Memory B cell (primary cell): ENCODE data around the gene PAFAH2.
"Not testable (repeated sequence)": the region's sequence is repeated elsewhere in the genome, so short reads cannot be mapped to it uniquely, and the experiment has no call there.

Experiments used
- ATAC-seq: fragments of 150-1000 bp; cut with Tn5 transposase; 2 replicates; pipeline ENCODE4 v1.10.0; 2021; ENCODE audit warnings: low read depth, mild to moderate bottlenecking, moderate library complexity
- DNase-seq, 2 donors: peaks; one replicate each; pipeline ENCODE4 v3.0.0; 2022; ENCODE audit warnings: low spot score in 2 of 2
- H3K27ac Mint-ChIP-seq: one replicate; pipeline ENCODE4 v1.8.0; 2022; ENCODE audit warnings: mild to moderate bottlenecking, moderate library complexity, mixed read lengths
- H3K27me3 Mint-ChIP-seq: one replicate; pipeline ENCODE4 v1.8.0; 2022; ENCODE audit warnings: mixed read lengths
- H3K36me3 Mint-ChIP-seq: one replicate; pipeline ENCODE4 v1.8.0; 2022; ENCODE audit warnings: mild to moderate bottlenecking, mixed read lengths
- H3K4me1 Mint-ChIP-seq: one replicate; pipeline ENCODE4 v1.8.0; 2022; ENCODE audit warnings: mixed read lengths
- H3K4me3 Mint-ChIP-seq: one replicate; pipeline ENCODE4 v1.8.0; 2022; ENCODE audit warnings: mild to moderate bottlenecking, moderate library complexity, mixed read lengths
- H3K9me3 Mint-ChIP-seq: one replicate; pipeline ENCODE4 v1.8.0; 2022; ENCODE audit warnings: mixed read lengths

The PAFAH2 gene

DNA sequence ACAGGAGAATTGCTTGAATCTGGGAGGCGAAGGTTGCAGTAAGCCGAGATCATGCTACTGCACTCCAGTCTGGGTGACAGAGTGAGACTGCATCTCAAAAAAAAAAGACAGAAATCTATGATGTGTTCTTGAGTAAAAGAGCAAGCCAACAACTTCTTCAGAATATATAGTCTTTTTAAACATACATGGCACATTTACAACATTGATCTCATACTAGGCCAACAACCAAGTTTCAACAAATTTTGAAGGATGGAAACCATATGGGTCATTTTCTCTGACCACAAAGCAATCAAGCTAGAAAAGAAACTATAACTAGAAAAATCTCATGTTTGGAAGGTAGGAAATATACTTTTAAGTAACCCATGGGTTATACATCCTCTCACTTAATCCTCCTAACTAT is 38.3 kb downstream of the PAFAH2 start:
- no peak overlapping the region for H3K4me3 Mint-ChIP-seq
- ATAC-seq: no peak
- no peaks in the 10 kb centered on the region for H3K27me3 Mint-ChIP-seq
- H3K4me1 Mint-ChIP-seq: peaks cover 3% of the 10 kb centered on the region
- no peak overlapping the region for H3K27ac Mint-ChIP-seq
- H3K9me3 Mint-ChIP-seq: peaks cover 1% of the 10 kb centered on the region
- peaks cover 50% of the 10 kb centered on the region for H3K36me3 Mint-ChIP-seq
- DNase-seq: no peak

DNA sequence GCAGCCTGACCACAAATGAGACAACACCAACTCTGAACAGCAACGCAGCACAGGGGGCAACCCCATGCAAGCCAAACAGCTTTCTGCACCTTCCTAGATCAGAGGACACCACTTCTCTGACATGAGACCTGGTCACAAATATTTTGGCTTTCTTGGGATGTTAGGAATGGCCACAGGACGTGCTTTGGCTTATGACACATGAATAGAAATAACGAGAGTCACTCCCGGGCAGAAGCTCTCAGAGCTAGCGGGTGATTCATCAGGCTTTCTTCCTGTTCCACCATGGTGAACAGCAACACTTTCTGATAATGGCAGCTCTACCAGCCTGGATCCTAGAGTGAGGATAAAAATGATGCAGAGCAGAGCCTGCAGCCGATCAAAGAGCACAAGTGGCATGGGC is 39.4 kb downstream of the PAFAH2 start:
- DNase-seq (no peak), ATAC-seq (no peak)
- Mint-ChIP-seq H3K4me1 (peaks cover 3% of the 10 kb centered on the region), H3K27me3 (no peaks in the 10 kb centered on the region), H3K27ac (no peak overlapping the region), H3K9me3 (peaks cover 1% of the 10 kb centered on the region), H3K4me3 (no peak overlapping the region), H3K36me3 (peaks cover 43% of the 10 kb centered on the region)

DNA sequence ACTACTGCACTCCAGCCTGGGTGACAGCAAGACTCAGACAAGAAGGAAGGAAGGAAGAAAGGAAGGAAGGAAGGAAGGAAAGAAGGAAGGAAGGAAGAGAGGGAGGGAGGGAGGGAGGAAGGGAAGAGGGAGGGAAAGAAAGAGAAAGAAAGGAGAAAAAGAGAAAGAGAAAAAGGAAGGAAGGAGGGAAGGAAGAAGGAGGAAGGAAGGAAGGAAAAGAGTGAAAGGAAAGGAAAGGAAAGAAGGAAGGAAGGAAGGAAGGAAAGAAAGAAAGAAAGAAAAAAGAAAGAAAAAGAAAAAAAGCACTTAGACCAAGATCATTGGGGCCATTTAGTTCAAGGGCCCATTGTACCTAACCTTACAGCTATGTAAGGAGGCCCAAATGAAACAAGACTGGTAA is 42.3 kb downstream of the PAFAH2 start:
- Mint-ChIP-seq H3K4me1 (peaks cover 3% of the 10 kb centered on the region), H3K9me3 (peaks cover 1% of the 10 kb centered on the region), H3K4me3 (no peak overlapping the region), H3K27ac (no peak overlapping the region), H3K27me3 (no peaks in the 10 kb centered on the region), H3K36me3 (peaks cover 28% of the 10 kb centered on the region)
- DNase-seq: no peak
- ATAC-seq: no peak

- Mint-ChIP-seq H3K4me3 (no peak overlapping the region), H3K4me1 (peaks cover 3% of the 10 kb centered on the region), H3K27ac (no peak overlapping the region)
These were observed 43.5 kb downstream of the PAFAH2 start for GRCh38 chr1:25954282-25954938.

DNA sequence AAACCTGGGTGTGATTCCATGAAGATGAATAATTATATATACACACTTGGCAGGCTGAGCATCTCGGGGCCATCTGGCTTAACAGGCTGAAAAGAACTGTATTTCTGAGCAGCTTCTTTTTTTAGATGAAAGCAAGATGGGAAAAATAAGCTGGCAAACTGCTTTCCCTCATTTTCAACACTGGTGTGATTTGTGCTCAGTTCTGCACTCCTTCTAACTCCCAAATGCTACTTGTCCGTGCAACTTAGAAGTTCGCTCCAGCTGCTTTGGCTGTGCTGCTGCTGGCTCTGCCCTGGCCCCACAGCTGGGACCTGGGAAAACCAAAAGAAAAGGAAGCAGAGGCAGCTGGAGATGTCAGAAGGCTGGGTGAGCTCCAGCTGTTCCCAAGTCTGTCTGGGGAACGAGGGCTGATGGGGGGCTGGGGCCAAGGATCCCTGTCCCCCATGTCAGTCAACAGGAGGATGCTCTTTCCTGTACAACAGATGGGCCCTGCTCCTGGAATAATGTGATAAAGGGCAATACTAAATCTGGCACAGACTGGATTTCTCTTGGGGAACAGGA is 44.9 kb downstream of the PAFAH2 start:
- ATAC-seq (no peak), DNase-seq (no peak)
- Mint-ChIP-seq H3K27ac (no peak overlapping the region), H3K4me1 (peaks cover 3% of the 10 kb centered on the region), H3K36me3 (peaks cover 5% of the 10 kb centered on the region), H3K4me3 (no peak overlapping the region), H3K9me3 (no peaks in the 10 kb centered on the region), H3K27me3 (no peaks in the 10 kb centered on the region)

More at GRCh38 chr1:25954282-25954938, 43.5 kb downstream of the PAFAH2 start:
- DNase-seq (no peak), ATAC-seq (no peak)
- Mint-ChIP-seq H3K9me3 (peaks cover 1% of the 10 kb centered on the region), H3K27me3 (no peaks in the 10 kb centered on the region), H3K36me3 (peaks cover 18% of the 10 kb centered on the region)

DNA sequence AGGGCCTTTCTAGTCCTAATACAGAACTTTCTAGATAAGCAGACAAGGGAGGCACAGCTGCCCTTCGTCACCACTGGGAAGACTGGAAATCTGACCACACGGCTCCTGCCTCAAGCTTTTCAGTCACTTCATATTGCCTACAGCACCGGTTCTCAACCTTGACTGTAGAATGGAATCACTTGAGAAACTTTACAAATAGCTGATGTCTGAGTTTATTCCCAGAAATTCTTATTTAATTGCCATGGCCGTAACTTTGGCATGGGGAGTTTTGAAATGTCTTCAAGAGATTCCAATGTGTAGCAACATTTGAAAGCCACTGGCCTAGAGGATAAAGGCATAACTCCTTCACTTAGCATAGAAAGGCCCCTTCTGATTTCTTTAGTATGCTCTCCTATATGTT is 49.2 kb downstream of the PAFAH2 start:
- H3K27me3 Mint-ChIP-seq: peaks cover 3% of the 10 kb centered on the region
- DNase-seq (no peak), ATAC-seq (no peak)
- peaks cover 2% of the 10 kb centered on the region for H3K36me3 Mint-ChIP-seq
- peaks cover 4% of the 10 kb centered on the region for H3K9me3 Mint-ChIP-seq
- no peak overlapping the region for H3K4me3 Mint-ChIP-seq
- H3K27ac Mint-ChIP-seq: no peak overlapping the region
- no peaks in the 10 kb centered on the region for H3K4me1 Mint-ChIP-seq

- Mint-ChIP-seq H3K27me3 (peaks cover 4% of the 10 kb centered on the region), H3K27ac (no peak overlapping the region), H3K4me1 (no peaks in the 10 kb centered on the region), H3K36me3 (peaks cover 5% of the 10 kb centered on the region), H3K4me3 (no peak overlapping the region), H3K9me3 (peaks cover 10% of the 10 kb centered on the region)
- no peak for DNase-seq
- no peak for ATAC-seq
These were observed 50.8 kb downstream of the PAFAH2 start for GRCh38 chr1:25947027-25947426.

DNA sequence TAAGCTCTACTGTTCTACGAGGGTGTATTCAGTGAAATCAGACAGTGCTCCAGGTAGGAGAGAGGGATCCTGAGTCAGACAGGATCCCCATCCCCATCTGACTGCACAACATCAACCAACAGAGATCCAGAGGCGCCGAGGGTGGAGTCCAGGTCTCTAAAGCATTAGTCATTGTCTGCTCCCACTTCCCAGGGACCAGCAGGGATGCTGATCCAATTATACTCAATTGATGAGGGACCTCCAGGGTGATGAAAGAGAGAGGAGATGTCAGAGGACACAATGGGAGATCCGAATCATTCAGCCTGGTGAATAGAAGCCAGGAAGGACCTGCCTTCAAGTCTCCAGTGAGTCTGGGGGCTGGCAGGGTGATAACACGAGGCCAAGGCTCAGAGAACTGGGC is 52.1 kb downstream of the PAFAH2 start:
- Mint-ChIP-seq H3K4me1 (no peaks in the 10 kb centered on the region), H3K4me3 (no peak overlapping the region), H3K27ac (no peak overlapping the region), H3K9me3 (peaks cover 10% of the 10 kb centered on the region), H3K36me3 (peaks cover 5% of the 10 kb centered on the region), H3K27me3 (peaks cover 4% of the 10 kb centered on the region)
- ATAC-seq (no peak), DNase-seq (no peak)

GRCh38 chr1:25944986-25945385 is 52.9 kb downstream of the PAFAH2 start:
- H3K4me1 Mint-ChIP-seq: no peaks in the 10 kb centered on the region
- no peak overlapping the region for H3K27ac Mint-ChIP-seq
- H3K27me3 Mint-ChIP-seq: peaks cover 5% of the 10 kb centered on the region
- ATAC-seq (no peak), DNase-seq (no peak)
- H3K4me3 Mint-ChIP-seq: no peak overlapping the region
- peaks cover 5% of the 10 kb centered on the region for H3K36me3 Mint-ChIP-seq
- H3K9me3 Mint-ChIP-seq: peaks cover 10% of the 10 kb centered on the region

DNA sequence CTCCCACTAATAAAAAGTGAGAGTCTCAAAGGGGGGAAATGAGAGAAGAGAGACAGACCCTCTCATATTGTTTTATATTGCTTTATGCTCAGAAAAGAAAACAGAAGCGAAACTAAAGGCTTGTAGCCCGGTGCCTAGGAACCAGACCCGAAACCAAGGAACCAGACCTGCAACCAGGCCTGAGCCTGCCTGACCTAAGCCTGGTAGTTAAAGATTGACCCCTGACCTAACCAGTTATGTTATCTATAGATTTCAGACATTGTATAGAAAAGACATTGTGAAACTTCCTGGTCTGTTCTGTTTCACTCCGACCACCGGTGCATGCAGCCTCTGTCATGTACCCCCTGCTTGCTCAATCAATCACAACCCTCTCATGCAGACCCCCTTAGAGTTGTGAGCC is 54.4 kb downstream of the PAFAH2 start:
- H3K9me3 Mint-ChIP-seq, H3K36me3 Mint-ChIP-seq, ATAC-seq, H3K4me3 Mint-ChIP-seq, H3K27ac Mint-ChIP-seq, H3K27me3 Mint-ChIP-seq, DNase-seq, H3K4me1 Mint-ChIP-seq: not testable (repeated sequence)

DNA sequence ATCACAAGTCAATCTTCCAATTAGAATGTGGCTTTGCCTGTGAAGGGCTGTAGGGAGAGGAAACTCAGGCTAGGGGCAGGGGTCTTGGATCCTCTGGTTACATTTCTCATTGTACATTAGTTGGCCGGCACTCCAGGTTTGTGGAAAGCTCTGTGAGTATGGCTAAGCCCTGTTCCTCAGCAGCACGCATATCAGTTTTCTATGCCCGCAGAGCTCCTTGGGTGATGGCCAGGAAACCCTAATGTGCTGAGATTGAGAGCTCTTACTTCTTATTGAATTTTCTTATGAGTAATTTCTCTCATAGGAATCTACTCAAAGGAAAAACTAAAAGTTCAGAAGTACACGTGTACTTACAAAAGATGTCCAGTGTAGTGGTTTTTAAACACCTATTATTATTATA is 60.9 kb downstream of the PAFAH2 start:
- Mint-ChIP-seq H3K27ac (no peak overlapping the region), H3K4me3 (no peak overlapping the region), H3K27me3 (peaks cover 4% of the 10 kb centered on the region), H3K9me3 (no peaks in the 10 kb centered on the region), H3K4me1 (no peaks in the 10 kb centered on the region), H3K36me3 (no peaks in the 10 kb centered on the region)
- ATAC-seq: no peak
- no peak for DNase-seq

DNA sequence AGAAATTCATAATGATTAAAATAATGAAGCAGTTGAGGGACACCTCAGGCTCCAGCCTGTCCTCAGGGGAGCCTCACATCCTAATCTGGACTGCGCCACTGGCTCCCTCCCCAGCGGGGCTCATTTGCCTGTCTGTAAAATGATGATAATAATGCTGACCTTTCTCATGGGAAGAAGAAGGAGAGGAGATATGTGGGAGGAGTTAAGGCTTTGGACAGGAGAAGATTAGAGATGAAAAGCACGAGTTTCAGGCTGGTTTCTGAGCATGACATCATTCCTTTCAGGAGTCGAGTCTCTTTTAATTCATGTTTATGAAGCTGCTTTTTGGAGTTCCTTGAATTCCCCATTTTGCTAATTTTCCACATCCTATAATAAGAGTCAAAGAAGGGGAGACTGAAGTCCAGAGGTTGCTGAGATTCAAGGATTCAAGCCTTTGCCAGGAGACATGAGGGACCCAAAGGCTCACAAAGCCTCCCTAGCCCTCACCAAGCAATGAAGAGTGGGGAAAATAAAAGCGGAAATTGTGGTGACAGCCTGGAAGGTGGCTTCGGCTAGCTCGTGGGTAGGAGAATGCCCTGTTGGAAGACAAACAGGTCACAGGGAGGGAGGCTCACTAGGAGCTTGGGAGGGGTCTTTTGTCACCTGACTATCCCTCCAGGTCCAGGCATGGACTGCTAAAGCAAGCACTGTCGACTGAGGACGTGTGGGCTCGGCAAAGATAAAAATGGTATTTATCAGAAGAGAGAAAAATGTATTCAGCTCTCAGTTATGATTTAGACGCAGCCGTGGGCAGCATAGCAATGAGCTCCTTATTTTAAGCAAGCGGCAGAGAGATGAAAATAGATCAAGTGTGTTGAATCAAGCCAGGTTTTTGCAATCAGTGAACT is 64.1 kb downstream of the PAFAH2 start:
- H3K4me1 Mint-ChIP-seq: peaks cover 4% of the 10 kb centered on the region
- no peak overlapping the region for H3K27ac Mint-ChIP-seq
- no peak for ATAC-seq
- no peaks in the 10 kb centered on the region for H3K9me3 Mint-ChIP-seq
- no peaks in the 10 kb centered on the region for H3K36me3 Mint-ChIP-seq
- H3K27me3 Mint-ChIP-seq: peaks cover 6% of the 10 kb centered on the region
- DNase-seq: no peak
- H3K4me3 Mint-ChIP-seq: no peak overlapping the region

- not testable (repeated sequence) for DNase-seq, H3K27ac Mint-ChIP-seq, H3K4me3 Mint-ChIP-seq
These were observed 65.0 kb downstream of the PAFAH2 start for GRCh38 chr1:25932811-25933400.

DNA sequence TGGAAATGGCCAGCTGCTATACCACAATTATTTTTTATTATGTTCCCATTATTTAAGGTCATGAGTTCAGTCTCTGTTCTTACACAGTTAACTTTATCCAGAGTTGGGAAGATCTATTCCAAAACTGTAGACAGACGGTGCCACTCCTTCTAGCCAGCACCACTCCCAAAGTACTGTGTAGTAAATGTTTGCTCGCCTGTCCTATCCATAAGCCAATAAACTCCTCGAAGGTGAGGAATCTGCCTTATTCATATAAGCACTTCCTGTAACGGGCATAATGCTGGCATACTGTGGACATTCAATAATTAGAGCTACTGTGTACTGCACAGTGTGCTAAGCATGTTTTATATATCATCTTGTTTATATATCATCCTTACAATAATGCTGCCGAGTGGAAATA is 65.5 kb downstream of the PAFAH2 start:
- Mint-ChIP-seq H3K27ac (no peak overlapping the region), H3K36me3 (no peaks in the 10 kb centered on the region), H3K4me3 (no peak overlapping the region), H3K9me3 (no peaks in the 10 kb centered on the region), H3K27me3 (peaks cover 6% of the 10 kb centered on the region), H3K4me1 (peaks cover 4% of the 10 kb centered on the region)
- ATAC-seq: no peak
- DNase-seq: no peak

More at GRCh38 chr1:25932811-25933400, 65.0 kb downstream of the PAFAH2 start:
- not testable (repeated sequence) for H3K27me3 Mint-ChIP-seq, H3K4me1 Mint-ChIP-seq, H3K9me3 Mint-ChIP-seq, H3K36me3 Mint-ChIP-seq, ATAC-seq
